Neural cell (in vitro differentiated cells): ENCODE results near the gene ZNF548. TPM values are rescaled to one million over a fixed set of nuclear protein-coding genes. Genes with fewer than 3 reads are reported as not detected.
A peak's percentile ranks its signal among the peaks of the same experiment; 100 is the strongest.

Source experiments
- H2AFZ ChIP-seq: fragments of 200-600, 300-800 bp; sonication (generic), shearing (Covaris generic); 2 replicates; pipeline ENCODE4 v1.6.0; 2014; ENCODE audit warnings: low read depth, mild to moderate bottlenecking, antibody characterized with exemption, low read length, moderate library complexity
- H3F3A ChIP-seq: fragments of 200-600 bp; shearing (Covaris generic); 2 replicates; pipeline ENCODE4 v1.6.1; 2016; ENCODE audit warnings: mild to moderate bottlenecking, moderate library complexity, mixed read lengths, antibody characterized with exemption, low read length; ENCODE audit not compliant: insufficient read depth, poor library complexity, severe bottlenecking
- H3K27ac ChIP-seq: fragments of 200-600, 300-800 bp; sonication (generic), shearing (Covaris generic); 2 replicates; pipeline ENCODE4 v1.5.1; 2014; ENCODE audit warnings: mild to moderate bottlenecking, low read length, moderate library complexity
- H3K27me3 ChIP-seq: fragments of 300-800, 200-600 bp; sonication (generic), shearing (Covaris generic); 2 replicates; pipeline ENCODE4 v1.6.0; 2014; ENCODE audit warnings: mild to moderate bottlenecking, low read depth, low read length, moderate library complexity; ENCODE audit not compliant: insufficient read depth
- H3K36me3 ChIP-seq: fragments of 300-800, 200-600 bp; sonication (generic), shearing (Covaris generic); 2 replicates; pipeline ENCODE4 v1.5.1; 2014; ENCODE audit warnings: mild to moderate bottlenecking, antibody characterized with exemption, low read length, moderate library complexity; ENCODE audit not compliant: insufficient read depth
- H3K4me2 ChIP-seq: fragments of 300-800, 200-600 bp; sonication (generic), shearing (Covaris generic); 2 replicates; pipeline ENCODE4 v1.6.0; 2014; ENCODE audit warnings: mild to moderate bottlenecking, low read length
- H3K4me3 ChIP-seq: fragments of 300-800, 200-600 bp; sonication (generic), shearing (Covaris generic); 2 replicates; pipeline ENCODE4 v1.5.1; 2014; ENCODE audit warnings: mild to moderate bottlenecking, low read length, moderate library complexity
- H3K79me2 ChIP-seq: fragments of 200-600 bp; shearing (Covaris generic); replicated peaks from 2 replicates; pipeline ENCODE4 v1.6.0; 2014; ENCODE audit warnings: mild to moderate bottlenecking, low read length, moderate library complexity; ENCODE audit not compliant: insufficient read depth
- H3K9ac ChIP-seq: fragments of 300-800, 200-600 bp; sonication (generic), shearing (Covaris generic); 2 replicates; pipeline ENCODE4 v1.6.1; 2016; ENCODE audit warnings: mild to moderate bottlenecking, low read length, mixed read lengths
- H3K9me2 ChIP-seq: fragments of 200-600 bp; shearing (Covaris generic); 2 replicates; pipeline ENCODE4 v1.6.1; 2016; ENCODE audit warnings: mild to moderate bottlenecking, low read length, mixed read lengths; ENCODE audit not compliant: insufficient read depth
- H3K9me3 ChIP-seq: fragments of 200-600, 300-800 bp; sonication (generic), shearing (Covaris generic); 2 replicates; pipeline ENCODE4 v1.6.1; 2016; ENCODE audit warnings: mild to moderate bottlenecking, mixed run types, low read length, moderate library complexity, mixed read lengths
- H4K20me1 ChIP-seq: fragments of 200-600 bp; shearing (Covaris generic); 2 replicates; pipeline ENCODE4 v1.6.1; 2016; ENCODE audit warnings: mild to moderate bottlenecking, mixed run types; ENCODE audit not compliant: insufficient read depth
- EP300 ChIP-seq: fragments of 450-650 bp; conservative IDR thresholded peaks from 2 replicates; pipeline ENCODE4 v1.6.1; 2014; ENCODE audit warnings: antibody characterized with exemption, mild to moderate bottlenecking, moderate library complexity; ENCODE audit not compliant: poor library complexity, severe bottlenecking
- EZH2 ChIP-seq: fragments of 200-600, 300-800 bp; shearing (Covaris generic), sonication (generic); IDR thresholded peaks from 2 replicates; pipeline ENCODE4 v1.6.1; 2014; ENCODE audit warnings: antibody characterized with exemption, low read length, borderline replicate concordance, mild to moderate bottlenecking; ENCODE audit not compliant: insufficient read depth, poor library complexity, severe bottlenecking
- MXI1 ChIP-seq: fragments of 450-650 bp; conservative IDR thresholded peaks from 2 replicates; pipeline ENCODE4 v1.6.1; 2014; ENCODE audit warnings: antibody characterized with exemption, mild to moderate bottlenecking; ENCODE audit not compliant: poor library complexity, severe bottlenecking
- POLR2AphosphoS5 ChIP-seq: IDR thresholded peaks from 2 replicates; pipeline ENCODE4 v1.6.1; 2012
- RAD21 ChIP-seq: fragments of 450-650 bp; conservative IDR thresholded peaks from 2 replicates; pipeline ENCODE4 v1.6.1; 2014; ENCODE audit warnings: antibody characterized with exemption, mild to moderate bottlenecking, moderate library complexity
- REST ChIP-seq: IDR thresholded peaks from 2 replicates; pipeline ENCODE4 v1.6.1; 2012; ENCODE audit warnings: borderline replicate concordance
- SMC3 ChIP-seq: fragments of 450-650 bp; conservative IDR thresholded peaks from 2 replicates; pipeline ENCODE4 v1.6.1; 2014; ENCODE audit warnings: antibody characterized with exemption, mild to moderate bottlenecking, moderate library complexity; ENCODE audit not compliant: poor library complexity
- TAF1 ChIP-seq: IDR thresholded peaks from 2 replicates; pipeline ENCODE4 v1.6.1; 2012; ENCODE audit warnings: low read depth
- polyA plus RNA-seq: library from polyadenylated mRNA; depleted of rRNA; stranded (reverse); fragments of >200 nt; gene quantifications from 2 replicates; pipeline ENCODE4 v1.2.3, GENCODE V29; 2014
- TF ChIP-seq, protein P1 (sequence below): fragments of 450-650 bp; IDR thresholded peaks from 2 replicates; pipeline ENCODE4 v1.5.1; 2014; ENCODE audit warnings: antibody characterized with exemption, mild to moderate bottlenecking, moderate library complexity; ENCODE audit not compliant: poor library complexity, severe bottlenecking

Gene ZNF548
- polyA plus RNA-seq, 1 donor from 2014 or later: 78.7 TPM

DNA sequence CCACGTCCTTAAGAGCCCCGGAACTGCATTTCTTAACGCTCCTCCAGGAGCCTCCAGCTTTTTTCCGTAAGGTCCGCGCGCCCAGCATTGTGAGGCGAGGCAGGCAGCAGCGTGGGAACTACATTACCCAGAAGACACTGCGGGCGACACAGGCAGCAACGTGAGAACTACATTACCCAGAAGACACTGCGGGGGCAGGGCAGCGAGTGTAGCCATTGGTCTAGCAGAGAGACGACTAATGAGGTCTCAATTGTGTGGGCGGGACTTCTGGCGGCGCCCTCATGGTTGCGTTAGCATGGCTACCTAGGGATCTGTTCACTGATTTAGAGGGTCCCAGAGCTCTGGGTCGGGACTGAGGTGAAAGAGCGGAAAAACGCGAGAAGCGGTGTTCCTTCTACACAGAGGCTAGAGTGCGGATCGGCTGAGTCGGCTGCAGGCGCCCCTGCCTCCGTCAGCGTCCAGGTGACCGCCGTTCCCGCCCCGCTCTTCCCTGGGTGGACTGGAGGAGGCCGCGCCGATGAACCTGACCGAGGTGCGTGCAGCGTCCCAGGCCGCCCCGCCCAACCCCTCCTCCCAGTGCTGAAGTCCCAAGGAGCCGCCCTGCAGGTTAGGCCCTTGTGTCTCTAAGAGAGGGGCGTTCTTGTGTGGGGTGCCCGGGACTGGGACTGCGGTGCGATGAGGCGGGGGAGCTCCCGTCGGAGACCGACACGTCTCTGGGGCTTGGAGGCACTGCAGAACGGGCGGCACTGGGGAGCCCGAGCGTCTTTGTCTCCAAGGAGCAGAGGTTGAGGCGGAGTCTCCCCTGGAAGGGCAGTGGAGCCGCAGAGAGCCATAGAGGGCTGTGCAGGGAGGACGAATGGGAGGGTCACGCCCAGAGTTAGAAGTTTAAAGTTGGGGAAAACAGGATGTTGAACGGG is 45.7 kb downstream of the ZNF548 start, which contains the start of gene ZNF749:
Gene ZNF749, plus strand, starts transcription at position 264 of the 917 bp plus-strand sequence. Its CDS starts 254 bp downstream, at position 518.
- Histone ChIP-seq H3K4me2 (peak within 1 kb of the TSS; percentile 71), H3K4me3 (peak within 1 kb of the TSS; percentile 81), H3K9me2 (no peaks in the 10 kb centered on the region), H4K20me1 (no peaks in the 10 kb centered on the region), H3K9ac (peak within 1 kb of the TSS; percentile 81), H3F3A (no peaks in the 10 kb centered on the region), H3K79me2 (peaks cover 45% of the 10 kb centered on the region), H3K9me3 (no peaks in the 10 kb centered on the region), H3K27ac (peak within 1 kb of the TSS; percentile 75), H2AFZ (peak within 1 kb of the TSS; percentile 86), H3K36me3 (peaks cover 8% of the 10 kb centered on the region), H3K27me3 (no peaks in the 10 kb centered on the region)
- TF ChIP-seq EZH2 (no peak), SMC3 (peak; percentile 40), TAF1 (no peak), RAD21 (peak; percentile 26), EP300 (no peak), POLR2AphosphoS5 (peak; percentile 74), REST (no peak), MXI1 (peak; percentile 97)
- TF ChIP-seq, protein P1, sequence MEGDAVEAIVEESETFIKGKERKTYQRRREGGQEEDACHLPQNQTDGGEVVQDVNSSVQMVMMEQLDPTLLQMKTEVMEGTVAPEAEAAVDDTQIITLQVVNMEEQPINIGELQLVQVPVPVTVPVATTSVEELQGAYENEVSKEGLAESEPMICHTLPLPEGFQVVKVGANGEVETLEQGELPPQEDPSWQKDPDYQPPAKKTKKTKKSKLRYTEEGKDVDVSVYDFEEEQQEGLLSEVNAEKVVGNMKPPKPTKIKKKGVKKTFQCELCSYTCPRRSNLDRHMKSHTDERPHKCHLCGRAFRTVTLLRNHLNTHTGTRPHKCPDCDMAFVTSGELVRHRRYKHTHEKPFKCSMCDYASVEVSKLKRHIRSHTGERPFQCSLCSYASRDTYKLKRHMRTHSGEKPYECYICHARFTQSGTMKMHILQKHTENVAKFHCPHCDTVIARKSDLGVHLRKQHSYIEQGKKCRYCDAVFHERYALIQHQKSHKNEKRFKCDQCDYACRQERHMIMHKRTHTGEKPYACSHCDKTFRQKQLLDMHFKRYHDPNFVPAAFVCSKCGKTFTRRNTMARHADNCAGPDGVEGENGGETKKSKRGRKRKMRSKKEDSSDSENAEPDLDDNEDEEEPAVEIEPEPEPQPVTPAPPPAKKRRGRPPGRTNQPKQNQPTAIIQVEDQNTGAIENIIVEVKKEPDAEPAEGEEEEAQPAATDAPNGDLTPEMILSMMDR: no peak

DNA sequence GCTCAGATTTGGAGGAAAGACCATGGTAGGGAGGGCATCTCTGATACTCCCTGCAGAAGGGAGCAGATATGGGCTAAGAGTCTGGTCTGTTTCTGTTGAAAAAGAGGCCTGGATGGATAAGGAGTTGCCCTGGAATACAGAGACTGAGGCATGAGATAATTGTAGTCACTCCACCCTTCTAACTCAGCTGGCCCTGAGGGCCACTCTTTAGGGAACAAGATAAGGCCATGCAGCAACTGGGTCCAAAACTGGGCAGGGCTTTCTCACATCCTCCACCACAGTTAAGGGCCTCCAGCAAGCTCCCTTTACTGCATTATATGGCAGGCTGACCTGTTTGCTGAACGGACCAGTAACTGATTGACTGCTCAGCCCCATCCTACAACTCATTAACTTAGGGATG is 46.8 kb downstream of the ZNF548 start:
- peak overlapping the region; percentile 81 for H3K9ac ChIP-seq
- peaks cover 45% of the 10 kb centered on the region for H3K79me2 ChIP-seq
- no peak for TF ChIP-seq RAD21
- TF ChIP-seq EZH2: no peak
- no peak for TF ChIP-seq SMC3
- TF ChIP-seq REST: no peak
- H3K4me2 ChIP-seq: peak overlapping the region; percentile 71
- H3K27me3 ChIP-seq: no peaks in the 10 kb centered on the region
- H3K36me3 ChIP-seq: peaks cover 8% of the 10 kb centered on the region
- no peak overlapping the region for H2AFZ ChIP-seq
- no peaks in the 10 kb centered on the region for H3K9me3 ChIP-seq
- H3F3A ChIP-seq: no peaks in the 10 kb centered on the region
- H3K4me3 ChIP-seq: peak overlapping the region; percentile 81
- H3K27ac ChIP-seq: no peak overlapping the region
- no peaks in the 10 kb centered on the region for H3K9me2 ChIP-seq
- no peaks in the 10 kb centered on the region for H4K20me1 ChIP-seq
